D341Med (cell line): Measurements from ENCODE around the gene DPYD.

Experiments
- DNase-seq: peaks from one replicate; pipeline ENCODE4 v3.0.0; 2012; ENCODE audit warnings: low spot score

The DPYD gene

DNA sequence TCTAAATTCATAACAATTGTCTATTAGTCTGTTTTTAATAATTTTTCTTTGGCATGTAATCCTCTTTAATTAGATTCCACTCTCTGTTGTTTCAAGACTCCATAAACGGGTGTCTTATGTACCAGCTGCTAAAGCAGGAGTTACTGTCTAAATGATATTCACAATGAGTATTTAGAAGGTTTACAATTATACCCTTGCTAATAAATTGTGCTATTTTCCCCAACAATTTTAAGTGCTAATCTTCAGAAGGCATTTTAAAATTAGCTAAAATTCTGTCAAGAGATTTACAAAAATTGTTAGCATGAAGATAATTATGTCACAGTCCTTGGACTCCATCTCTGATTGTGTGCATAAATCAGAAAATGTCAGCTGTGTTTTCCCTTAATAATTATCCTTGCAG lies 83.7 kb downstream of the DPYD start:
- DNase-seq, result no peak

DNA sequence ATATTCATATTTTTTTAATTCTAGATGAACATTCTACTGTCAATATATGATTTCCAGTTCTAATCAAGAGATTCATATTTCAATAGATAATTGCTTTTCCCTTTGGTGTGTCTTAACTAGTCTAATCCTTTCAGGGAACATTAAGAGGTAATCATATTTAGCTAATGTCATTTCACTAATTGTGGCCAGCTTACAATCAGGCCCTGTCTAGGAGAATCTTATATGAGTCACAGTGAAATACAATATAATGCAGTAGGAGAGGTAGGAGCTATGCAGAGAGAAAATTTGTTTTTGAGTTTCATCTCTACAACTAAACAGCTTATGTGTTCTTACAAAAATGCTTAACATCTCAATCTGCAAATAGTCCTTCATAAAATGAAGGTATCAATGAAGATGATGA lies 85.9 kb downstream of the DPYD start:
- peak; percentile 33 for DNase-seq

DNA sequence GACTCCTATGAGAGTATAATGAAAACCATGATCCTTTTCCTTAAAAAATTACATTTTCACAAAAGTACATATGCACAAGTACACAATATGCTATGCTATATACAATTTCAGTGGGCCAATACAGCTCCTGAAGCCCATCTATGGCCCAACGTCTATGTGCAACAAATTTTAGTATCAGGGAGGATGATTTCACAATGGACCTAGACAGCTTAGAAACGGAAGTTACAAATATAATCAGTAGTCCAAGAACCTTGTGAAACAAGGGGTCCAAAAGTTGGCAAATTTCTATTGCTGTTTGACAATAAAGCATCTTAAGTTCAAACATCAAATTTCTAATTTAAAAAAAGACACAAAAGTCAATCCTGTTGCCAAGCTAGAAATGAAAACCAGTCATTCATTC lies 87.0 kb downstream of the DPYD start:
- no peak for DNase-seq

DNA sequence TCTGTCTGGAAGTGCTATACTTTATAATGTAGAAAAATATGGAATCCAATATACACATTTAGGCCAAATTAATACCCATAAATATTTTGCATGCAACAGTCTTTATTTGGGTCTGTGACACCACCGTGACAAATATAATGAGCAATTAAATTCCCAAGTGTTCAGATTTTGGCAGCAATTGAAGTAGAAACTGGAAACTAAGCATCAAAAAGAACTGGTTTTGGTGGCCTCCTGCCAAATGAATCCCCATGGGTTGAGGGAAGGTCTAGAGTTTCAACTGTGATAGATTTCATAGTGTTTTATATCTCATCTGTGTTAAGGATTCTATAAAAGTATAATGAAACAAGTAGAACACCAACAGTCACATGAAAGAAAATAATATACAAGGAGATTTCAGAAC lies 88.4 kb downstream of the DPYD start:
- no peak for DNase-seq

DNA sequence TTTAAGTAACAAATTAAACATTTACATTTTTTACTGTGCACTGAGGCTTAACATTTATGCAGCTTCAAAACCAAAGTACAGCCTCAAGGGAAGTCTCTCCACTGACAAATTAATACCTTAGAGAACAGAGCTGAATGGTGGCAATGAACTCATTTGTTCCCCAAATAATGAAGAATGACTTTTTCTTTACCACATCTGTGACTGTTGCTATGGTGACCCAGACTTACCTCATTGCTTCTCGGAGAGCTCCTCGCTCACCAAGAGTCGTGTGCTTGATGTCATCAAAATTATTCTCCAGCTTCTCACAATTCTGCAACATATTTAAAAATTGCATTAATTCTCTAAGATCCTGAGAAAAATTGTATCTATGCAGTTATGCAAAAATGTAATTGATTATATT lies 92.9 kb downstream of the DPYD start:
- DNase-seq, result no peak

DNA sequence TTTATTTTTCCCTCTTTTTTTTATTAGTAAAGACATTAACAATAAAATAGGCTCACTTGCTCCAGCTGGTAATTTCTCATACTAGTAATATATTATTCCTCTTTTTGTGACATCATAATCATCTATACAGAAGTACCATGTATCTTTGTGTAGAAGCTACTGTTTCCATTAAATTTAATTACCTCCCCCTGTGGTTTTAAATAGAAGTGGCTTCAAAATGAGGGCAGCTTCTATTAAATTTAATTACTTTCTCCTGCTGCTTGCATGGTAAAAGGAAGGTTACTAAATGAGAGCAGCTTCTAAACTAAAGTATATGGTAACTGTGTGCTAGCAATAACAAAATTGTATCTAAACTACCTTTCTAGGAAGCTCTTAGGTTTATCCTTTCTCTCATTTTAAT lies 94.0 kb downstream of the DPYD start:
- DNase-seq, result no peak

DNA sequence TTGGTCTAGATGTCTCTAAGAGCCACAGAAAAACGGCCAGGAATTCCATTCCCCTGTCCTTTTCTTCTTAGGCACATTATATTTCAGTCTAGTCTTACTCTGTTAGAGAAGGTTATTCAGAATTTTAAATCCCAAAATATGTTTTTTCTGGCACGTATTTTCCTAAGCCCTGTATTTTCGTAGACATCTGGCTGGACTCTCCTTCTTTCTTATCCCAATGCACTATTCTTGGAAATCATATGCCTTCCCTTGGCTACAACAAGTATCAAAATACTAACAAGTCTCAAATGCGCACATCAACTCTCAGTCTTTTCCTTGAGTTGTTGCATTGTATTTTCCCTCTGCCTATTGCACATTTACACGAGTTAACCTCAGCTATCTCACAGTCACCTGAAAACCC lies 96.2 kb downstream of the DPYD start:
- no peak for DNase-seq

DNA sequence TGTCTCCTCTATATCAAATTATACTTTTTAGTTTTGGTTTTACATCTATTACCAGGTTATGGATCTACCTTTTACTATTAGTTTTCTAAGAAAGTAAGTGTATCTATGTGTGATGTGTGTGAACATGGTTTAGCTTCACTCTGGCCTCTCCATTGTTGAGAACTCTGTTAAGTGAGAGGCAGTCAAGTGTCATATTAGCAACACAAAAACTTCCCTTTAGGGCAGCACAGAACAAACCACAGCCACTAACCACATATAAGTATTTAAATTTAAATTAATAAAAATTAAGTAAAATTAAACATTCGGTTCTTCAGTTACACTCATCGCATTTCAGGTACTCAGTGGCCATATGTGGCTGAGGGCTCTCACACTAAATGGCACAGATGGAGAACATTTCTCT lies 96.6 kb downstream of the DPYD start:
- DNase-seq, result no peak

DNA sequence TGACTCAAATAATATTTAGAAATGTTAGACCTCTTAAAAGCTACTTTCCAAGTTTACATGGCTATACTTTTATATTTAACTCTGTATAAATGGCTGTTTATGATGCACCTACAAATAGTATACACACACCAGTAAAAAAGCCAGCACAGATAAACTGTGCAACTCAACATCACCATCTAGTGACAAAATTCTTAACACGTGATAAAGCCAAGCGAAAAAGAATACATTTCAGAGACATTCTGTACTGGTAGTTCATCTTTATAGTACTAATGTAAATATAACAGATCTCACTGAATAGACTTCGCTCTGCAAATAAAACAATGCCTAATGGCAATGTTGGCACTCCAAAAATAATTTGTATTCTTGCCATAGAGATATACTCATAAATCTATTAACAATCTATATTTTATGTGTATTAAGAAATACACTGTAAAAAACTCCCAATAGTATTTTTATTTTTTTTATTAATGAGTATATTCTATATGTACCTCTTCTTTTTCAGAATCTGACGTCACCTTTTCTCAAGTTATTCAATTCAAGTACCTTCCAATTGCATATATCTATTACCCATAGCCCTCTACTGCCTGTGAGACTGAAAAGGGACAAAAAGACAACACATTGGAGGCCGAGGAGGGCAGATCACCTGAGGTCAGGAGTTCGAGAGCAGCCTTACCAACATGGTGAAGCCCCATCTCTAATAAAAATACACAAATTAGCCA lies 100.2 kb downstream of the DPYD start:
- no peak for DNase-seq

DNA sequence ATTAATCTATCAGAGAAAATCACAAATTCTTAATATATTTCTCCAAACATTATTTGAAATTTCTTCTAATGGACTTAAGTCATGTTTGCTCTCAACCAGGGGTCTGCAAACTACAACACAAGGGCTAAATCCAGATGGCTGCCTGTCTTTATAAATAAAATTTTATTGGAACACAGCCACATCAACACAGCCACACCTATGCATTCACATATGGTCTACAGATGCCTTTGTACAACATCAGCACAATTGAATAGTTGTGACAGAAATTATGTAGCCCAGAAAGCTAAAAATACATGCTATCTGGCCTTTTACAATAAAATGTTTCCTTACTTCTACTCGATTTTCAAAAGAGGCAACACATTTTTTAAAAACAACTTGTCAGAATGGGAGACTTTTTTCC lies 103.9 kb downstream of the DPYD start:
- no peak for DNase-seq

DNA sequence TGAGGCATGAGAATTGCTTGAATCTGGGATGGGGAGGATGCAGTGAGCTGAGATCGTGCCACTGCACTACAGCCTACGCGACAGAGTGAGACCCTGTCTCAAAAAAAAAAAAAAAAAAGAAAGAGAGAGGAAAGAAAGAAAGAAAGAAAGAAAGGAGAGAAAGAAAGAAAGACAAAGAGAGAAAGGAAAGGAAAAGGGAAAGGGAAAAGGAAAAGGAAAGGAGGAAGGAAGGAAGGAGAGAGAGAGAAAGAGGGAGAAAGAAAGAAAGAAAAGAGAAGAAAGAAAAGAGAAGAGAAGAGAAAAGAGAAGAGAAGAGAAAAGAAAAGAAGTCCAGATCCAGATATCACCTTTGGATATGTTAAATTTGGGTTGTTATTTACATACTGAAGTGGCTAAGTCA lies 106.0 kb downstream of the DPYD start:
- no peak for DNase-seq

DNA sequence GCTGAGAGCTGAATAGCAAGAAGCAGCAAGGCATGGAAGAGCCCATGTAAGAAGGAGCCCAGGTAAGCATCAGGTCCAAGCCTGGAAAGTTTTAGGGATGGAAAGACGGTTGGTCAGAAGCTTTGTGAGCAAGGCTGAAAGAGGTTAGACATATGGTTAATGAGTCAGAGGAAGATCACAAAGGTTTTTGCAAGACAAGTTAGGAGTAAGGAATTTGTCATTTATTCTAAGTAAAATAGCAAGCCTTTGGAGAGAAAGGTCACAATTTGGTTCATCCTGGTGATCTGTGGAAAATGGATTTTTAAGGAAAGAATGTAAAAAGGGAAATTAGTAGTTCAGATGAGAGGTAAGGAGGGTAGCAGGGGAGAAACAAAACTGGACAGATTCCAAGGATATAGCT lies 106.7 kb downstream of the DPYD start:
- no peak for DNase-seq

DNA sequence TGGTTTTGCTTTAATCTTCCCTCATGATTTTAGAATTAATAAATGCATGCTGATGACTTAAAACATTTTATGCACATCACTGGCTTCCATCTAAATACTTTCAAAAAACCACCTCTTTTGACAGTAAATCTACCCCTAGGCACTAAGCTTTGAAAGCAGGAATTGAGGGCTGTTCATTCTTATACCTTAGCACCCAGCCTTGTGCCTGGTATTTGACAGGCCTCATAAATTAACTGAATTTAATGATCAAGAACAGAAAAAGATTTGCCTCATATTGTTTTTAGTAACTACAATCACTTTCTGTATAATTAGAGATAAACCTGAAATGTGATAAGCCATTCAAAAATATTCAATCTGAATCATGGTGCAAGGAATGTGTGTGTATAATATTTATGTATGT lies 108.8 kb downstream of the DPYD start:
- no peak for DNase-seq

DNA sequence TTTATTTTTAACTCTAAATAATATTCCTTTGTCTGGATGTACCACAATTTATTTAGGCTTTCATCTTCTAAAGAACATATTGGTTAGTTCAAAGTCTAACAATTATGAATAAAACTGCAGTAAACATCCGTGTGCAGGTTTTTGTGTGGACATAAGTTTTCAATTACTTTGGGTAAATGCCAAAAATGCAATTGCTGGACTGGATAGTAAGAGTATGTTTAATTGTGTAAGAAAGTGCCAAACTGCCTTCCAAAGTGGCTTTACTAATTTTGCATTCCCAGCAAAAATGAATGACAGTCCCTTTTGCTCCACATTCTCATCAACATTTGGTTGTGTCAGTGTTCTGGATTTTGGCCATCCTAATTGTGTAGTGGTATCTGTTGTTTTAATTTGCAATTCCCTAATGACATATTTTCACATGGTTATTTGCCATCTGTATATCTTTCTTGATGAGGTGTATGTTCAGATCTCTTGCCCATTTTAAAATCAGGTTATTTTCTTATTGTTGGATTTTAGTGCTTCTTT lies 113.8 kb downstream of the DPYD start:
- no peak for DNase-seq

DNA sequence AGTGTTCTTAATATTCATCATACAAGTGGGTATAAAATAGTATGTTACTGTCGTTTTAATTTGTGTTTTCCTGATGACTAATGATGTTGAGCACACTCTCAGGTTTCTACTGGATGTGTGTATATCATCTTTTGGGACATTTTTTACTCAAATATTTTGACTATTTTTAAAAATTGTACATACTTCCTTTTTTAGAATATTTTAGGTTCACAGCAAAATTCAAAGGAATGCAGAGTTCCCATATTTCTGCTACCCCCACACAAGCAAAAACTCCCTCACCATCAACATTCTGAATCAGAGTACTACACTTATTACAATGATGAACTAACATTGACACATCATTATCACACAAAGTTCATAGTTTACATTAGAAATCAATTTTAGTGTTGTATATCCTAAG lies 114.5 kb downstream of the DPYD start:
- no peak for DNase-seq

DNA sequence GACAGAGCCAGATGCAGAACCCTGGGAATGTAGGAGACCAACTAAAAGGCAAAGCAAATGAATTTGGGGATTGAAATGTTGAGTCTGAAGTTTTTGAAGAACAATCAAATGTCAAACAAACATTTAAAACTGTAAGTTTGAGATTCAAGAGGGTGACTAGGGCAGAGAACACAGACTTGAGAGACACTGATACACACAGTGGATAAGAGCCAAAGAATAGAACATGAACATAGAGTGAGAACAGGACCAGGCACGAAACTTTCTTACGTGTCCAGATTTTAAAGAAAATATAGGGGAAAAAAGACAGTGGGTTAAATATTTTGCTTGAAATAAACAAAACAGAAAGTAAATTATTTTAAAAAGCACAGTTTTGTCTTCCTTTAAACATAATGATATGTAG lies 115.7 kb downstream of the DPYD start:
- DNase-seq, result no peak

DNA sequence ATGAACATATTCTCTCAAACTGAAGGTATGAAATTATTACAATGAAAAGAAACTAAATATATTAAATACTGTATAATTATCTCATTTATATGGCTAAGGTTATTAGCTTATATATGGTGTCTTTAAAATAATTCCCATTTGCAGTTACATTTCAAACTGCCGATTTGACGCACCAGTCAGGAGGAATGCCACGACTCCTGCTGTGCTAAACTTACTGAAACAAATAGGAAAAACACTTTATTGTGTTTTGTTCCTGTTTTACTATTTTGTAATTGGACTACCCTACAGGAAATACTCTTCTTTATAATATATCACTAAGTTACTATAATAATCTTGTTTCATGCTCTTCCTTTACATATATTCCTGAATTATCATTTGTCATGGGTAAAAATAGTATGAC lies 117.8 kb downstream of the DPYD start:
- no peak for DNase-seq

DNA sequence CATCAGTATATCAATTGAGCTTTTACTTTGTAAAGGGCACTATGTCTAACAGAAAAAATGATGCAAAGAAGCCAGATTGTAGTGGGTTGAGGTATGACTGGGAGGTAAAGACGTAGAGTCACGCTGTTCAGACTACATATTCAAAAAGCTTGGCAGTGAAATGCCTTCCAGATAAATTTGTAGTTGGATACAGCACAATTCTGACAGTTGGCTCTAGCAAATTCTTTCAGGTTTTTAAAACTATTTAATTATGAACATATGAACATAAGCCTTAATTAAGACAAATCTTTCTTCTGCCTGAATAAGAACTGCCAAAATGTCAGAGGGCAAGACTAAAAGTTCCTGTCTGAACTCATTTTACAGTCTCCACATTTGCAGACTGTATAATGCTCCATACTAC lies 118.8 kb downstream of the DPYD start:
- DNase-seq, result no peak

DNA sequence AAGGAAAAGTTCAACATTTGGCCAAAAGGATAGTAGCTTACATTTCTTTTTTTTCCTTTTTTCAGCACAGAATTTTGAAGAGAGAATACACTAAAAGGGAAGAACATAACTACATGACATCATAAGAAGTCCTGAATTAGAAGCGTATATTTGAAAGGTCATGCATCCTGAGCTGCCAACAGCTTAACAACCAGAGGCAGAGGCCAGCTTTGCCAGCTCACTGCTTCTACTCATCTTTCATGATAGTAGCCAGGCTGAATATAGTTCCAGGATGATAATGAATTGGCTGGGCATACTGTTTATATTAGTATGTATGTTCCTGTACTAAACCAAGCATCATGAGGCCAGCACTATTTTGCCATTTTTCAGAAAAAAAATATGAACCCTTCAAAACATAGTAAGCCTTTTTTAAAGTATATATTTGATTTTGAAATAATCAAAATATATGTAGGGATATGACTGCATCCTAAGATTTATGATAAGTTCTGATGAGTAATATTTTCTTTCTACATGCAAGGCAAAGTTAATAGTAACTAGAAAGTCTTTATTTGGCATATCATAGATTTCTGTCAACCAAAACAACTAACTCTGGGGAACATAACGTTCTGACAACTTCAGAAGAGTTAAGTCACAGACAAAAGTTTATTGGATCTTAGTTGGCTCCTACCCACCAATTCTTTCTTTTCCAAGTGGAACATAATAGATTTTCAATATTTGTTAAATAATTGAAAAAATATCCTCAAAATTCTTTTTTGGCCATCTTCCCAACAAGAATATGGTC lies 123.2 kb downstream of the DPYD start:
- no peak for DNase-seq

DNA sequence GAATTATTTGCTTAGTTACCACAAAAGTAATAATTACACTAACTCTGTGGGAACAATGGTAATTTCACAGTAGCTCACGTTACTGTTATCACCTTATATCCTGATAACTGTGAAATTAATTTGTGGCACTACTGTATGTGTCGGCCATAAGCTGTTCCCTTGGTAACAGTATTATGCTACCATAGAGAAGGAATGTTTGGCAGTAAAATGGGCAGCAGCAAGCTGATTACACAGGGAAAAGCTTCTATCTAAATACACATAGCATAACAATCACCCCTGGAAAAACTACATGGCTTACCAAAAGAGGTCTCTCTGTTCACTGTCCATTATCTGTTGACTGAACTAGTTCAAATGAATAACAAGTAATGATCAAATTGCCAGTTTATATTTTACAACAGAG lies 124.1 kb downstream of the DPYD start:
- peak; percentile 10 for DNase-seq

DNA sequence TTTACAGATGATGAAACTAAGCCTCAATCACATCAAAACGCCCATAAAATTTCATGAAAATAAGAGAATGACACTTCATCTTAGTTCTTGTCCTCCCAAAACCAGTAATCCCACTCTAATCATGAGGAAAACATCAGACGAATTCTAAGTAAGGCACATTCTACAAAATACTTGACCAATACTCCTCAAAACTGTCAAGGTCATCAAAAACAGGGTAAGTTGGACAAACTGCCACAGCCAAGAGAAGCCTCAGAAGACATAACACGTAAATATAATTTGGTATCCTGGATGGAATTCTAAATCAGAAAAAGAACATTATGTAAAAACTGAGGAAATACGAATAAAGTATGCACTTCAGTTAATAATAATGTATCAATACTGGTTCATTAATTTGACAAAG lies 128.2 kb downstream of the DPYD start:
- no peak for DNase-seq

DNA sequence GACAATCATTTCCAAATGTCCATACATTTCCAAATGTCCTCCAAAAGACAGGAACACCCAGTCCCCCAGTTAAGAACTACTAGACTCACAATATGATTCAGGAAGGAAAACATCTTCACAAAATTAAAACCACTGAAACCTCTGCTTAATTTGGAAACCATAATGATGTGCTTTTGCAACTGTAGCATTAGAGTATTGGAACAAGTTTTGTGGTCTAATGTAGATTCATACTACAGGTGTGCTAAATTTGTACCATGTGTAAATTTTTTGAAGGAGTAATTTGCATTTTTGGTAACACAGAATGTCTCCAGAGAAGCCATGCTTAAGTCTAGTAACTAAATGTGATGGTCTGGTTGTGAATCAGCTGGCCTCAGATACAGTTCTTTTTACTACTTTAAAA lies 129.6 kb downstream of the DPYD start:
- no peak for DNase-seq

DNA sequence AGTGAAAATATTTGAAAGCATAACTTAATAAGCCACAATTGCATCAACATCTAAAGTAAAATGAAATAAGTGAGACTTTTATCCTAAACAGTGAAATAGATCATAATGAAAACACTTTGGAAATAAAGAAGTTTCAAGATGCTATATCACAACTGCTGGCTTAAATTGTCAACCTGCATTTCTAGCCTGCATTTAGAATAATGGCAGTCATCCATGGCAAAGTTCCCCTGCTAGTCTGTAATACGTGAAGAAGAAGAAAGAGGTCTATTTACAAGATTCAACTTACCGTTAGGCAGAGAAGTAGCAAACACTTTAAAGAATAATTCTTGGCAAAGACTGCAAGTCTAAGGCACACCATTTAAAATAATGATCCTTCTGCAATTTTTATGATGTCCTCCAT lies 133.6 kb downstream of the DPYD start:
- DNase-seq, result no peak

DNA sequence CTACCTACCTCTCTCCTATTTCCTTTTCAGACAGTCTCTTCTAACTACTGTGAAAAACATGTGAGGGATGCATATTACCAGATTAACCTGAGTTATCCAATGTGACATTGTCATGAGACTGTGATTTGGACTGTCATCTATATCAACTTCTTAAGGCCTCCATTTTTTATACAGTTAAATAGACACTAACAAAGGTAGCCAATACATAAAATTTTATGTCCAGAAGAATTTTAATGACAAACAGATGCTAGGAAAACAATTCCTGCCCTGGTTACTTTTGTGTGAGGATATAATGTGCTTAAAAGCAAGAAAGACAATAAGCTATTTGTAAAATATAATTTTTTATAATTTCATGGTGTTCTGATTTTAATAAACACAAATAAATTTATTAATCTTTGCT lies 136.2 kb downstream of the DPYD start:
- DNase-seq, result no peak
